Heart left ventricle (tissue), 13 donors: ENCODE measurements around the gene FRAT2.

Experiments
- POLR2A ChIP-seq, 2 donors: fragments of 450-650 bp; IDR thresholded peaks; one replicate each; pipeline ENCODE4 v1.6.1; 2017; ENCODE audit warnings: antibody characterized with exemption in 2 of 2, mild to moderate bottlenecking in 2 of 2, moderate library complexity in 2 of 2
- TF ChIP-seq, protein P1 (sequence below), 12 donors: fragments of 200-600 bp; sonication (generic) in 4 of 12; IDR thresholded peaks; one replicate each; pipeline versions ENCODE4 v1.5.0 to v1.8.0; 2018 to 2022; ENCODE audit warnings: antibody characterized with exemption in 12 of 12, mild to moderate bottlenecking in 5 of 12
- donor health status: ischemic (EF 13 %, LVEDD 7.1; RV severe dilation, severe dysfunction).
- donor health status: DM: no; HTN: yes; CAD: no.
- donor health status: DM: no; HTN: no; CAD: no.
- donor health status: ischemic (EF 25% LVEDD 6.9; RV normal size, moderate dysfunction).
- donor health status: ischemic (EF 25% LVEDD 5.7; RV mildly dilated, moderate dysfunction).
- donor health status: ischemic (EF 35%, LVEDD 5.7; RV mildly dilated, moderate dysfunction).
- donor health status: nonischemic (EF 11% LVEDD 7.7; RV severe dilation, severe dysfunction).
- donor health status: DM: yes; HTN: yes; CAD: no.
- donor health status: PGD.
- donor health status: ischemic (EF 29% LVEDD 5.4; RV normal size, mild dysfunction).
- donor health status: nonischemic (EF 23%, LVEDD 6.1; RV moderate dilation, normal function).

DNA sequence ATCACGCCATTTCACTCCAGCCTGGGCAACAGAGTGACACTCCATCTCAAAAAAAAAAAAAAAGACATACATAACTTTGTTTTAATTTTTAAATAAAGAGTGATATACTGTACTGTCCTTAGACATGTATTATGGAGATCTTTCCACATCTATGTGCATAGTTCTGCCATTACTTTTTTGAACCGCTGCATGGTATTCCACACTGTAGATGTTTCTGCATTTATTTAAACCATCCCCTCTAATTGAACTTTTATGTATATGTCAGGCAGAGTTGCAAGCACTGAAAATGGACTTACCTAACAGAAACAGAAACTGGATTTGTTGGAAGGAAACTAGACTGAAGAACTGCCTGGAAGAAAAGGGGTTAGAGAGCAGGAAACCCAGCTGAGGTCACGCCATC is 33.5 kb downstream of the FRAT2 start:
- TF ChIP-seq POLR2A (IDR thresholded peaks at IDR 0.05): no peak
- TF ChIP-seq, protein P1, sequence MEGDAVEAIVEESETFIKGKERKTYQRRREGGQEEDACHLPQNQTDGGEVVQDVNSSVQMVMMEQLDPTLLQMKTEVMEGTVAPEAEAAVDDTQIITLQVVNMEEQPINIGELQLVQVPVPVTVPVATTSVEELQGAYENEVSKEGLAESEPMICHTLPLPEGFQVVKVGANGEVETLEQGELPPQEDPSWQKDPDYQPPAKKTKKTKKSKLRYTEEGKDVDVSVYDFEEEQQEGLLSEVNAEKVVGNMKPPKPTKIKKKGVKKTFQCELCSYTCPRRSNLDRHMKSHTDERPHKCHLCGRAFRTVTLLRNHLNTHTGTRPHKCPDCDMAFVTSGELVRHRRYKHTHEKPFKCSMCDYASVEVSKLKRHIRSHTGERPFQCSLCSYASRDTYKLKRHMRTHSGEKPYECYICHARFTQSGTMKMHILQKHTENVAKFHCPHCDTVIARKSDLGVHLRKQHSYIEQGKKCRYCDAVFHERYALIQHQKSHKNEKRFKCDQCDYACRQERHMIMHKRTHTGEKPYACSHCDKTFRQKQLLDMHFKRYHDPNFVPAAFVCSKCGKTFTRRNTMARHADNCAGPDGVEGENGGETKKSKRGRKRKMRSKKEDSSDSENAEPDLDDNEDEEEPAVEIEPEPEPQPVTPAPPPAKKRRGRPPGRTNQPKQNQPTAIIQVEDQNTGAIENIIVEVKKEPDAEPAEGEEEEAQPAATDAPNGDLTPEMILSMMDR (IDR thresholded peaks at IDR 0.05): no peak
